Kasumi-1 (cell line): ENCODE data around the gene TNRC18.
"Not testable (repeated sequence)": the region's sequence is repeated elsewhere in the genome, so short reads cannot be mapped to it uniquely, and the experiment has no call there.

Experiments used
- DNase-seq, 2 experiments: peaks; one replicate each; lab custom pipeline; 2025; lab: John Stamatoyannopoulos, UW

The TNRC18 gene

DNA sequence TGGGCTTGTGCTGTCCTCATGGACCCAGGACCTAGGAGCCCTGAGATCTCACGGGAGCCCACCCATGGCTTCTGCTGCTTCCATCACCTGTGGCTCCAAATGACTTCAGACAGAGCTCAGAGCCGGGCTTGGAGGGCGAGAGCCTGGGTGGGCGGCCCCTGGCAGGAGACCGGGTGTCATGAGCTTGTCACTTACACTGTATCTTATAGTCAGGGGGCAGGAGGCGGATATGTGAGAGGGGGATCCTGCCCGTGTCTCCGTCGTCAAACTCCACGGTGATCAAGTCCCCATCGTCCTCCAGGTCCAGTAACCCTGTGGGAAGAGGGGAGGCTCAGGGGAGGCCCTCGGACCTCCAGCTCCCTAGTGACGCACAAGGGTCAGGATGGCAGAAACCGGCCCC lies 107.9 kb downstream of the TNRC18 start:
- DNase-seq, result no peak

DNA sequence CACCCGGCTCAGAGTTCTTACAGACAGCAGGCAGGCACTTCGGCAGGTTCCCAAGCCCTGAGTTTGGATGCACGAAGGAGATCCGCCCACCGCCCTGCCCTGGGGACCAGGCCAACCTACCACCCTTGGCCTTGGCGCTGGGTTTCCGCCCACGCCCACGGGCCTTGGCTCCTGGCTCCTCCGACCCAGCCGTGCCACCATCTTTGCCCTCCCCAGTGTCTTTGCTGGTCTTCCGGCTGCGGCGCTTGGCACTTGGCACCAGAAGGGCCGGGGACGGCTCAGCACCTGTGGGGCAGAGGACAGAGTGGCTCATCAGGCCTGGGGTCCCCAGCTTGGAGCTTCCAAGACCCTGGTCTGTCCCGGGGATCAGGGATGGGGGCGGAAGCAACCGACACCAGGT lies 108.8 kb downstream of the TNRC18 start:
- DNase-seq, result no peak

DNA sequence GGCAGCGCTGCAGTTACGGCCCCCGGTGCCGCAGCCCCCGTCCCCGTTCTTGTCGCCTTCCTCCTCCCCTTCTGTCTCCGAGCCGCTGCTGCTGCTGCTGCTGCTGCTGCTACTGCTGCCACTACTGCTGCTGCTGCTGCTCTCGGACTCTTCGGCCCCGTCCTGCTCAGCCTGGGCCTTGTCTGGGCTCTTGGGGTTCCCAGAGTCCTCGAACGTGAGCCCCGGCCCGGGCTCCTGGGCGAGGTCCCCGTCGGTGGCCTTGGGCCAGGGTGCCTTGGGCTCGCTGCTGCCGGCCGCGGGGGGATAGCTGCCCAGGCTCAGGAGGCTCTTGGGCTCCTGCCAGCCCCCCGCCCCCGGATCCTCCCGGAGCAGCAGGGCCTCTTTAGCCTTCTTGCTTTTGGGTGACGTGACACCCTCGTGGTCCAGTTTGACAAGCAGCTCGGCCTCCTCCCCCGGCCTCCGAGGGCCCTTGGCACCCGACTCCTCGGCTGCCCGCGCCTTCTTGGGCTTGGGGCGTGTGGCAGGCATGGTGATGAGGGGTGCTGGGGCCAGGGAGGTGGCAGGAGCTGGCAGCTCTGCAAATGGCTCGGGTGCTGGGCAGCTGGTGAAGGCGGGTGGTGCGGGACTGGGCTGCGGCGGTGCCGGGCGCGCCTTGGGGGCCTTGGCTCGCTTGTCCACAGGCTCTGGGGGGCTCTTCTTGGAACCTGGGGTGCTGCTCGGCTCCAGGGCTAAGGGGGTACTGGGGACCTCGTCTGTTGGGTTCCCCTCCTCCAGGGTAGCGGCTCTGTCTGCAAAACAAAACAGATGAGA lies 110.4 kb downstream of the TNRC18 start:
- not testable (repeated sequence) for DNase-seq

DNA sequence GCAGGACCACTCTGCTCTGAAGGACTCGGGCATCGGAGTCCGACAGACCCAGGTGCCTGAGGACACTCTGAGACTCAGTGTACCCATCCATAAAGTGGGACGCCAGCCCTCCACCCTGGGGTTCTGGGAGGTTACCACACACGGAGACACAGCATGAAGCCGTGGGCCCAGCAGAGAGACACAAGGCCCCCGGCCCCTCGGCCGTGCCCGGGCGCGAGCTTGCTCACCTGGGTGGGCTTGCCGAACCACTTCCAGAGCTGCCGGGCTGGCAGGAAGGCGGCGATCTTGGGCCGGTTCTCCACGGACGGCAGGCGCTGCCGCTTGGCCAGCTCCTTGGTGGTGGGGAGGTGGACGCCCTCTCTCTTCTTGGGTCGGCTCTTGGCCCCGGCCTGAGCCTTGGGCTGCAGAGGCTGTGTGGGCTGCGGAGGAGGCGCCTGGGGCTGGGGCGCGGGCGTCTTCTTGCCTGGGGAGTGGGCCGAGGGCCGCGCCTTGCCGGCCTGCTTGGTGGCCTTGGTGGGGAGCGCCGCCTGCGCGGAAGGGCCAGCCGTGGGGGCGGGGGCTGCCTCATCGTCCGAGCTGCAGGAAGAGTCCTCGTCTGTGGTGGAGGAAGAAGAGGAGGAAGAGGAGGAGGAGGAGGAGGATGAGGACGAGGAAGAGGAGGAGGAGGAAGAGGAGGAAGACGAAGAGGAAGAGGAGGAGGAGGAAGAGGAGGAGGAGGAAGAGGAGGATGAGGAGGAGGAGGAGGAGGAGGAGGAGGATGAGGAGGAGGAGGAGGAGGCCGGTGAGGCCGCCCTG lies 111.2 kb downstream of the TNRC18 start:
- not testable (repeated sequence) for DNase-seq

DNA sequence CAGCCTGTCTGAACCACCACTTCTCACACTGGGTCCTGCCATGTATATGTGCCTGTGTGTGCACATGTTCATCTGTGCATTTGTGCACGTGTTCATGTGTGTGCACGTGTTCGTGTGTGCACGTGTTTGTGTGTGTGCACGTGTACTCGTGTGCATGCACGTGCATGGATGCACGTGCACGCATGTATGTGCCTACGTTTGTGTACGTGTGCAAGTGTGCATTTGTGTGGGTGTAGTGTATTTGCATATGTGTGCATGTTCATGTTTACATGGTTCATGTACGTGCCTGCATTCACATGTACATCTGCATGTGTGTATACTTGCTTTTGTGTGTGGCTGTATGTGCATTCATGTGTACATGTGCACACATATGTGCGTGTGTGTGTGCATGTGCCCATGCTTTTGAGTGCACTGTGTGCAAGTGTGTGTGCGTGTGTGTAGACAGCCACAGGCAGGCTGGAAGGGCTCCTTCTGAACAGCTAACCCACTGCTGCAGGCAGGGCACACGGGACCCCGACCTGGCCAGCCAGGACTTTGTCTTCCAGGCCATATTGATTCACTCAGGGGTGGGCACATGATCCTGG lies 112.7 kb downstream of the TNRC18 start:
- DNase-seq, result no peak

DNA sequence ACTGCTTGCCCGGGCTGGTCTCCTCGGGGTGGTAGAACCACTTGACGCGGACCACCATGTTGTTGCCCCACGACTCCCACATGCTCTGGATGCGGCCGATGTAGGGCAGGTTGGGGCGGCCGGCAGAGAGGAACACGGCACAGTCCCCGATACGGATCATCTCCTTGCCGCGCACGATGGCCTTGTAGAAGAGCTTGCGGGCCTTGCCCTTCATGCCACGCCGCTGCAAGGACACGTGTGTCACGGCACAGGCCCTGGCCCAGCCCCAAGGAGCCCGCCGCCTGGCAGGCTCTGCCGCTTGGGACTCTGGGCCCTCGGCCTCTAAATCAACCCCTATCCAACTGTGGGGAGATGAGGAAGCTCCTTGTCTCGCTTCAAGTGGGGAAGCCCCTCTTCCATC lies 114.5 kb downstream of the TNRC18 start:
- DNase-seq, result no peak

DNA sequence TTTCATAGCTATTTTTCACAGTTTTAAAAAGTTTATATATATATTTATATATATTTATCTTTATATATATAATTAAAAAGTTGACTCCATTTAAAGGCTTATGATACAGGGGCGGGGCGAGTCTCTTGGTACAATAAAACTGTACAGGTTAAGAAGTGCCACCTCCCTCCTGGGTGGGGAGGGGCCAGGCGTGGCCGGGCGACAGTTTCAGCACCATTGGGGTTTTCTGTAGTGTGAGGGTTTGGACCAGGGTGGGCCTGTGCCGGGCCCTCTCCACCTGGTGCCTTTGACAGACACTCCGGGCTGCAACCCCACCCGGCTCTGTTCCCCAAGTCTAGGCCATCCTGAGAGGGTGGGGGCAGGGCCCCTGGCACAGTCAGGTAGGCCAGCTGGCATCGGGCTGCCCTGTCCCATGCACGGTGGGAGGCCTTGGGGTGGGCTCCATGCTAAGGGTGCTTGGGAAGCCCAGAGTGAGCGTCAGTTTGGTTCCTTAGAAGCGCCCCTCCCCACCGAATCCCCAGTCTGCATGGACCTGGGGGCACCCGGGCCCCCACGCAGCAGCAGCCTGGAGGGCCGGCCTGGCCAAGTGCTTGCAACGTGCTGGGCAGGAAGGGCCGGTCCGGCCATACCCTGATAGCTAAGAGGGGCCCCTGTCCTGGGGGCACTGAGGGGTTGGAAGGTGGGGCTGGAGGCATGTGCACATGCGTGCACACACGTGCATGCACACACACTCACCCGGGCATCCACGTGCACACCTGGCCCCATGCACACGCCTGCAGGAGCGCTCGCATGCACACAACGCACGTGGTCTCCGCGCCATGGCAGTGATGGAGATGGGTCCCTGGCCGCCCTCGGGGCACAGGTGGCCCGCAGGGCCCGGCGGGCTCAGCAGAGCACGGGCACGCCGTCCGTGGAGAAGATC lies 116.2 kb downstream of the TNRC18 start:
- DNase-seq, result not testable (repeated sequence)

DNA sequence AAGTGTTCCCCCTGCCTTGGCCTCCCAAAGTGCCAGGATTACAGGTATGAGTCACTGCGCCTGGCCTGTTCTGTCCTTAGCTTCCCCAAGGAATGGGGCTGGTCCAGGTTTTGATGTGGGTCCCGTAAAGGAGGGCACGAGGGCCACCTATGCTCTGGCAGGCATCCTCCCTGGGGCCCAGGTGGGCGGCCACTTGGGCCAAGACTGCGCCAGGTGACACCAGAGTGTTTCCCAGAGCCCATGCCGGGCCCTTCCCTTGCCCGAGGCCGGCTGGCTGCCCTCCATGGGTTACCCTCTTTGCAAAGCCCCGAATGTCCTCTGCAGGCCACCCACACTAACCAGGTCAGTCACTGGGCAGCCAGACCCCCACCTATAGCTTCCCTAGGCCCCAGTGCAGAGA lies 118.6 kb downstream of the TNRC18 start:
- DNase-seq, result not testable (repeated sequence)

DNA sequence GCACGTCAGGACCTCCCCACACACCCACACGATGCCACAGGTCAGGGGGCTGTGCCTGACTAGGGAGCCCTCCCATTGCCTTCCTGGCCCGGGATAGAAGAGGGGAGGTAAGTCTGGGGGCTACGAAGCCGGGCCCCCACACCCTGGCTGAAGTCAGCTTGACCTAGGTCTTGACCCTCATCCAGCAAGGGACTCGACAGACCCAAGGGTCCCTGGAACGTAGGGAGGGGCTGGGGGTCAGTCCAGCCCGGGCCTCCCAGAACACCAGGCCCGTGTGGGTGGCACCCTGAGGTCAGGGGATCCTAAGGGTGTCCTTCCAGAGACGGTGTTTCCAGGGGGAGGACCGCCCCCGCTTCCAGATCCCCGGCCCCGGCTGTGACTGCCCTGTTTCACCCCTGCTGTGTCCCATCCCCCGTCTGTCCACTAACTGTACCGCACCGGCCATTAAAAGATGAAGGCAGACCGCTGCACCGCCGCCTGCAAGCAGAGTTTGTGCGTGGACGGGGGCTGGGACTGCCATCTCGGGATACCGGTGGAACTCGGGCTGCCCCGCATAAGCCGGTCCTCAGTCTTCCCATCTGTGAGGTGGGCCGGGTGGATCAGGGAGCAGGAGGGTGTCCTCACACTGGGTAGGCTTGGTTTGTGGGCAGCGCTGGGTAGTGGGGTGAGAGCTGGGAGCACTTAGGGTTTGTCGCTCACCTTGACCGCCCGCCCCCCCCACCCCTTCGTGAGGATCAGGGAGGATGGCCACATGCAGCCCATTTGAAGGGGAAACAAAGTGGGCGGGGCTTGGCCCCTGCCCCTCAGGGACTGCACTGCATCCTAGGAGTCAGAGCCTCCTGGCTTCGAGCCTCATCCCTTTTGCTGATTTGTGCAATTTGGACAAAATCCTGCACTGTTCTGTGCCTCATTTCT lies 119.8 kb downstream of the TNRC18 start:
- DNase-seq, result no peak

DNA sequence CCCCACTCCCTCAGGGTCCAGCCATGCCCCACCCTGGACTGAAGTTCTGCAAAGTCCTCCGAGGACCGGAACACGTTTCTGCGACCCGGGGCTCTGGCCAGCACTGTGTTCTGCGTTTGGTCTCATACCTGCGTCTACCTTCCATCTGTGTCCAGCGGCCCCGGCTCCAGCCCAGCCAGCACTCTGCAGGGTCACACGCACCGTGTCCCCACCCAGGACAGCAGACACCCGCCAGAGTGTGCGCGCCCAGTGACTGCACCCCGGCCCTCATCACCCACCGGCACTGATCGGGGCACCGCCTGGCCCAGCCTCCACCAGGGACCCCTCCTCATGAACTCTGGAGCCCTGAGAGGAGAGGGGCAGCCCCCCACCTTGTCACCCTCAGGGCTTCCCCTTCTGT lies 120.6 kb downstream of the TNRC18 start:
- no peak for DNase-seq

DNA sequence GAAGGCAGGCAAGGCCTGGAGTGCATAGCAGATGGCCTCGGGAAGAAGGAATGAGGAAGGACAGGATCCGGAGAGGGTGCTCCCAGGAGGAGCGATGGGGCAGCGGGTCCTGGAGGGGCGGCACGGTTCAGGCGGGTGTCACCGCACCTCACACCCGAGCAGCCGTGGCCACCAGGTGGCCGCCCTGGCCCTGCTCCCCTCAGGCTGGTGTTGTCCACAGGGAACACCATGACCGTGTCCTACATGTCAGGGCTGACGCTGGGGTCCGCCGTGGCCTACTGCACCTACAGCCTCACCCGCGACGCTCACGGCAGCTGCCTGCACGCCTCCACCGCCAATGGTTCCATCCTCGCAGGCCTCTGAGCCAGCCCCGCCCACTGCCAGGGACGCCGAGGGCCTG lies 121.1 kb downstream of the TNRC18 start:
- DNase-seq, result no peak

DNA sequence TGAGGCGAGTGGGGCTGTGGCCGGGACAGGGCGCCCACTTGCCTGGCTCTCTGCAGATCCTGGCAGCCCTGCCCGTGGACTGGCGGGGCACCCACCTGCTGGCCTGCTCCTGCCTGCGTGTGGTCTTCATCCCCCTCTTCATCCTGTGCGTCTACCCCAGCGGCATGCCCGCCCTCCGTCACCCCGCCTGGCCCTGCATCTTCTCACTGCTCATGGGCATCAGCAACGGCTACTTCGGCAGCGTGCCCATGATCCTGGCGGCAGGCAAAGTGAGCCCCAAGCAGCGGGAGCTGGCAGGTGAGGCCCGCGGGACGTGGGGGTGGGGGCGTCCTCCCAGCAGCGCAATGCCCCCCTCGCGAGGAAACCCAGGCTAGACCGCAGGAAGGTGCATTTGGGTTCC lies 123.3 kb downstream of the TNRC18 start:
- no peak for DNase-seq

DNA sequence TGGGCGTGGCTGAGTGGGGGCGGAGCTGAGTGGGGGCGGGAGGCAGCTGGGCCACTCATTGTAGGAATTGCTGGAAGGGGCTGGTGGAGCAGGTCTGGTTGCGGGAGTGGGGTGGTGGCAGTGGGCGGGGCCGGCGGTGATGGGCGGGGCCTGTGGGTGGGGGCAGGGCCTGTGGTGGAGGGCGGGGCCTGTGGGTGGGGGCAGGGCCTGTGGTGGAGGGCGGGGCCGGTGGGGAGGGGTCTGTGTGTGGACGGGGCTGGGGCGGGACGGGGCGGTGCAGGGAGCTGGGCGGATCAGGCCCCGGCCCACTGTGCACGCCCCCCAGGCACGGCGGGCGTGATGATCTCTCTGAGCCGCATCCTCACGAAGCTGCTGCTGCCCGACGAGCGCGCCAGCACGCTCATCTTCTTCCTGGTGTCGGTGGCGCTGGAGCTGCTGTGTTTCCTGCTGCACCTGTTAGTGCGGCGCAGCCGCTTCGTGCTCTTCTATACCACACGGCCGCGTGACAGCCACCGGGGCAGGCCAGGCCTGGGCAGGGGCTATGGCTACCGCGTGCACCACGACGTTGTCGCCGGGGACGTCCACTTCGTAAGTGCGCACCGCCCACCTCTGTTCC lies 126.9 kb downstream of the TNRC18 start:
- no peak for DNase-seq

DNA sequence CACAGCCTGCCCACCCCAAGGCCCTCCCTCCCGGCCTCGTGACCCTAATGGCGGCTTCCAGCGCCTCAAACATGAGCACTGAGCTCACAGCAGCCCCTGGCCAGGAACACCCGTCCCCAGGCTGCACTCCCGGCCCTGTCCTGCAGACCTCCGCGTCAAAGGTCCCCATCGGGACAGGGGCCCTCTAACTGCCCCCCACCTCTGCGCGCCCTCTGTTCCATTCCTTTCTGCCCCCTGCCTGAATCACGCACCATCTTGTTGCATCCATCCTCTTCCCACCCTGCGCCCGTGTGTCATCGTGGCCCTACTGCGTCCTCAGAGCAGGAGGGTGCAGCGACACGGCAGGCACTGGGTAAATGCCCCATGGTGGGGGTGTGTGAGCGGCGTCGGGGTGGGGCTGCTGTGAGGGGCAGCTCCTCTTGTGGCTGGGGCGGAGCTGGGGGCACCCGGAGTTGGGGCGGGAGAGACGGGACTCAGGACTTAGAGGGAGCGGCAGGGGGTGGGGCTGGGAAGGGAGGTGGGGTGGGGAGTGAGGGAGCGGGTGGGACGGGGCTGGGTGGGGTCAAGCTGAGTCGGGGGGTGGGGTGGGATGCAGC lies 127.5 kb downstream of the TNRC18 start:
- DNase-seq, result no peak

DNA sequence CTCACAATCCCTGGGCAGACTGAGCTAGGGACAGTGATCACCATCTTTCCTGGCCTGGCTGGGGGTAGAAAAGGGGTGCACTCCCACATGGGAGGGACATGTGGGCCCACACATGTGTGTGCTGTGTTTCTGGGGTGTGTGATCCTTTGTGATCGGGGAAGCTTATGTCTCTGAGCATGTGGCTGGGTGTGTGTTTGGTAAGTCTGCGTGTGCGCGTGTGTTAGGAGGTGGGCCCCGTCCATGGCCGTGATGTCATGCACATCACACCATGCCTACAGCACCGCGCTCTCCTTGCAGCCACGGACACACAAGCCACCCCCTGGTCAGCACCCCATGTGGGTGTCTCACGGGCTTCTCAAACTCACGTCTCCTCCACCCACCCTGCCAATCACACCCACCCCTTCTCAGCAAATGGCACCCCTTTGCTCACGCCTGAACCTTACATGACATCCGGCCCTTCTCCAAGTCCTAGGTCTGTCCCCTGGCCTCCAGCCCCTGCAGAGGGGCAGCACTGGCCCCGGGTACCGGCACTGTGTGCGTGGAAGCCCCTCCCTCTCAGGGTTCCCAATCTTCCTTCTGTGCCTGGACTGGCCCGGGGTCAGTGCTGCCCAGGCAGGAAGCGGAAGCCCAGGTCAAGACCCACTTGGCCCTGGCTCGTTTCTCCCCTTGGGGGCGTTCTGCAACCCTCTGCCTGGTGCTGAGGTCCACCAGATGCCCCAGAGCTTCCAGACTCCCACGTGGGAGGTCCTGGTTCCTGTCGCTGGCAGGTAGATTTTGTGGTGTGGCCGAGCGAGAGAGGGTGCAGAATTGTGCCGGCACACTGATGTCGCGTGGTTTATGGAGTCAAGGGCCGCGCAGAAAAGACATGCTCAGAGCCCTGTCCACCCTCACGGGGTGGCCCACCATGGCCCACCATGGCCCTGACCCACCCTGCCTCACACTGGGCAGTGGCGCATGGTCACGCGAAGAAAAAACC lies 128.3 kb downstream of the TNRC18 start:
- no peak for DNase-seq

DNA sequence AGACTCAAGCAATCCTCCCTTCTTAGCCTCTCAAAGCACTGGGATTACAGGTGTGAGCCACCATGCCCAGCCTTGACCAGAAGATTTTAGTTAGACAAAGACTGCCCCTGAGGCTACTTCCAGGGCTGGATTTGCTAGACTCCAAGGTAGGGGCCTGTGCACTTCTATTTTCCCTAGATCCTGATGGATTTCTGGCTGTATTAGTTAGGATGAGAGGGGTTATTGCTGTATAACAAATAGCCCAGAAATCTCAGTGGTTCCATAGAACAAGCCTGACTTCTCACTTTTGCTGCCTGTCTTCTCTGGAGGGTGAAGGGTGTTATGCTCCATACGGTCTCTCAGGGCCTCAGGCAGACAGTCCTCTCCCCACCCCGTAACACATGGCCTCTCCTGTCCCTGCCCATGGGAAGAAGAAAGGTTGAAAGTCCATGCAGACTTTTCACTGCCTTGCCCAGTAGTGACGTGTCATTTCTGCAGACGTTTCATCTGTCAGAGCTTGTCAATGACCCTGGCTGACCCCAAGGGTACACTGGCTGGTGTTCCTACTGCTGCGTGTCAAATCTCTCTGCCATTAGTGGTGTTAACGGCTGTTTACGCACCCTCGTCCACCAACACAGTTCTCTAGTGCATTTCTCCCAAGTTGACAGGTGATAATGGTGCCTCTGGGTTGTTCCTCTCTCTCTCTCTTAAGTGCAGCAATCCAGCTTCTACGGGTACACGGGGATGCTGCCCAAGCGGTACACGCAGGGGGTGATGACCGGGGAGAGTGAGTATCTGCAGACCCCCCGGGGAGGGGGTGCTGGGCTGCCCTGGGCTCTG lies 129.3 kb downstream of the TNRC18 start:
- no peak for DNase-seq

DNA sequence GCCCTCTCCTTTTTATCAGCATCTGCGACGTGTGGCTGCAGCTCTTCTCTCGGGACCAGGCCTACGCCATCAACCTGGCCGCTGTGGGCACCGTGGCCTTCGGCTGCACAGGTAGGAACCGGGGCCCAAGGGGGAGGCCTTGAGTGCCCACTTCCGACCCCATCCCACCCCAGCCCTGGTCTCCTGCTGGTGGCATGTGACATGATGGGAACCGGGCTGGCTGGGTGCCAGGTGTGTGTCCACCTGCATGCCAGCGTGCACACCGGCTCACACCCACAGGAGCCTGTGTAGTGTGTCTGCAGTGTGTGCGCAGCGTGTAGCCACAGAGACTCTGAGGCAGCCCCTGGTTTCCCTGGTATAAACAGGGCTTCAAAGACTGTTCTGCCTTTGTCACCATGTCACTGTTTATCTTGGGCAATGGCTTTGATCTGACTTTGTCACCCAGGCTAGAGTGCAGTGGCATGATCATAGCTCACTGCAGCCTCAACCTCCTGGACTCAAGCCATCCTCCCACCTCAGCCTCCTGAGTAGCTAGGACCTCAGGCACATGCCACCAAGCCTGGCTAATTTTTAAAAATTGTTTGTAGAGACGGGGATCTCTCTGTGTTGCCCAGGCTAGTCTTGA lies 131.8 kb downstream of the TNRC18 start:
- not testable (repeated sequence) for DNase-seq
